PFSK-1 (cell line): Measurements from ENCODE around the gene FAM3C.

Experiments used
- FOXP2 ChIP-seq: optimal IDR thresholded peaks from 2 replicates; pipeline ENCODE3; 2011; ENCODE audit warnings: borderline replicate concordance, control low read depth, inconsistent platforms; ENCODE audit not compliant: insufficient read depth; ENCODE audit errors: extremely low read length, extremely low read depth
- POLR2AphosphoS5 ChIP-seq: IDR thresholded peaks from 2 replicates; pipeline ENCODE4 v1.6.1; 2012; ENCODE audit warnings: low read depth, mild to moderate bottlenecking, control low read depth, low read length, moderate library complexity
- SIN3A ChIP-seq: IDR thresholded peaks from 2 replicates; pipeline ENCODE4 v1.6.1; 2012; ENCODE audit warnings: mild to moderate bottlenecking, low read length, moderate library complexity, borderline replicate concordance; ENCODE audit not compliant: insufficient read depth
- TAF1 ChIP-seq: IDR thresholded peaks from 2 replicates; pipeline ENCODE4 v1.6.1; 2012; ENCODE audit warnings: low read length, control low read depth, borderline replicate concordance; ENCODE audit not compliant: insufficient read depth
- TF ChIP-seq, protein P1 (sequence below), 2 experiments: IDR thresholded peaks; 2 replicates each; pipeline versions ENCODE4 v1.6.1 to v1.8.0; 2011 to 2012; ENCODE audit warnings: low read depth in 2 of 2, low read length in 2 of 2, control low read depth in 1 of 2, inconsistent platforms in 1 of 2, mild to moderate bottlenecking in 1 of 2, moderate library complexity in 1 of 2; ENCODE audit not compliant: insufficient read depth in 1 of 2

DNA sequence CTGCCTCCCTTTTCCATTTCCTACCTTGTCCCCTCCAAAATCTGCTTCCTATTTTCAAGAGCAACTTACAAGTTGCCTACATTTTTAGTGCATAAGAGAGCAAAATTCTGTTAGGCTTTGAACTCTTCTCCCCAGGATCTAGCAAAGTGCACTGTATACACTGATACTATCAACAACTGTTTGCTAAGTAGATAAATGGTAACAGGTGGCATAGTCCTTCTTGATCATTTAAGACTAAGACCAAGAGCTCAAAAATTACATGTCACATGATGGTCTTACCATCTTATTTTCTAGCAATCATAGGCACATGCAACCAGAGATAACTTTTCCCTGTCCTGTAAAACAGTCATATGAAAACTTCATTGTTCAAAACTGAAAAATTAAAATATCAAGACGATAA lies 16.2 kb downstream of the FAM3C start:
- TF ChIP-seq TAF1 (no peak), POLR2AphosphoS5 (no peak), SIN3A (no peak), FOXP2 (no peak)
- TF ChIP-seq, protein P1, sequence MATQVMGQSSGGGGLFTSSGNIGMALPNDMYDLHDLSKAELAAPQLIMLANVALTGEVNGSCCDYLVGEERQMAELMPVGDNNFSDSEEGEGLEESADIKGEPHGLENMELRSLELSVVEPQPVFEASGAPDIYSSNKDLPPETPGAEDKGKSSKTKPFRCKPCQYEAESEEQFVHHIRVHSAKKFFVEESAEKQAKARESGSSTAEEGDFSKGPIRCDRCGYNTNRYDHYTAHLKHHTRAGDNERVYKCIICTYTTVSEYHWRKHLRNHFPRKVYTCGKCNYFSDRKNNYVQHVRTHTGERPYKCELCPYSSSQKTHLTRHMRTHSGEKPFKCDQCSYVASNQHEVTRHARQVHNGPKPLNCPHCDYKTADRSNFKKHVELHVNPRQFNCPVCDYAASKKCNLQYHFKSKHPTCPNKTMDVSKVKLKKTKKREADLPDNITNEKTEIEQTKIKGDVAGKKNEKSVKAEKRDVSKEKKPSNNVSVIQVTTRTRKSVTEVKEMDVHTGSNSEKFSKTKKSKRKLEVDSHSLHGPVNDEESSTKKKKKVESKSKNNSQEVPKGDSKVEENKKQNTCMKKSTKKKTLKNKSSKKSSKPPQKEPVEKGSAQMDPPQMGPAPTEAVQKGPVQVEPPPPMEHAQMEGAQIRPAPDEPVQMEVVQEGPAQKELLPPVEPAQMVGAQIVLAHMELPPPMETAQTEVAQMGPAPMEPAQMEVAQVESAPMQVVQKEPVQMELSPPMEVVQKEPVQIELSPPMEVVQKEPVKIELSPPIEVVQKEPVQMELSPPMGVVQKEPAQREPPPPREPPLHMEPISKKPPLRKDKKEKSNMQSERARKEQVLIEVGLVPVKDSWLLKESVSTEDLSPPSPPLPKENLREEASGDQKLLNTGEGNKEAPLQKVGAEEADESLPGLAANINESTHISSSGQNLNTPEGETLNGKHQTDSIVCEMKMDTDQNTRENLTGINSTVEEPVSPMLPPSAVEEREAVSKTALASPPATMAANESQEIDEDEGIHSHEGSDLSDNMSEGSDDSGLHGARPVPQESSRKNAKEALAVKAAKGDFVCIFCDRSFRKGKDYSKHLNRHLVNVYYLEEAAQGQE (IDR thresholded peaks at IDR 0.05; ENCODE audit: insufficient read depth in 1 of 2, low read depth in 2 of 2, low read length in 2 of 2), result no peak
